GM12864 (cell line): ENCODE results near the gene SHROOM3.

ENCODE experiments used
- DNase-seq: peaks from one replicate; pipeline ENCODE4 v3.0.0-alpha.2; 2011; ENCODE audit warnings: low read depth
- H3K4me3 ChIP-seq: 2 replicates; pipeline ENCODE4 v1.5.1; 2011; ENCODE audit warnings: mild to moderate bottlenecking, low read depth, low read length, control low read depth
- TF ChIP-seq, protein P1 (sequence below): IDR thresholded peaks from 2 replicates; pipeline ENCODE4 v1.5.1; 2011; ENCODE audit warnings: low read depth, mild to moderate bottlenecking, moderate library complexity, low read length, control low read depth, inconsistent platforms; ENCODE audit errors: missing control alignments

SHROOM3 gene

DNA sequence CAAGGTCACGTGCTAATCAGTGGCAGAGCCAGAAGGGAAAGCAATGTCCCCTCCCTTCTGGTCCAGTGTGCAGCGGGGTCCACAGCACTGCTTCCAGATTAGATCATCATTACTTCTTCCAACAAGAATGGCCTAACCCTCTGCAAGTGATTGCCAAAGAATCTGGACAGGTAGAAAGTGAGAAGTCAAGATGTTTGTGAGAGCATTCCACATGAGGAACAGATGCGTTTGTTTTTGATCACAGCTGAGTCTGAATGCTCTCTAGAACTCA, 147.7 kb downstream of the SHROOM3 start:
- TF ChIP-seq, protein P1, sequence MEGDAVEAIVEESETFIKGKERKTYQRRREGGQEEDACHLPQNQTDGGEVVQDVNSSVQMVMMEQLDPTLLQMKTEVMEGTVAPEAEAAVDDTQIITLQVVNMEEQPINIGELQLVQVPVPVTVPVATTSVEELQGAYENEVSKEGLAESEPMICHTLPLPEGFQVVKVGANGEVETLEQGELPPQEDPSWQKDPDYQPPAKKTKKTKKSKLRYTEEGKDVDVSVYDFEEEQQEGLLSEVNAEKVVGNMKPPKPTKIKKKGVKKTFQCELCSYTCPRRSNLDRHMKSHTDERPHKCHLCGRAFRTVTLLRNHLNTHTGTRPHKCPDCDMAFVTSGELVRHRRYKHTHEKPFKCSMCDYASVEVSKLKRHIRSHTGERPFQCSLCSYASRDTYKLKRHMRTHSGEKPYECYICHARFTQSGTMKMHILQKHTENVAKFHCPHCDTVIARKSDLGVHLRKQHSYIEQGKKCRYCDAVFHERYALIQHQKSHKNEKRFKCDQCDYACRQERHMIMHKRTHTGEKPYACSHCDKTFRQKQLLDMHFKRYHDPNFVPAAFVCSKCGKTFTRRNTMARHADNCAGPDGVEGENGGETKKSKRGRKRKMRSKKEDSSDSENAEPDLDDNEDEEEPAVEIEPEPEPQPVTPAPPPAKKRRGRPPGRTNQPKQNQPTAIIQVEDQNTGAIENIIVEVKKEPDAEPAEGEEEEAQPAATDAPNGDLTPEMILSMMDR = no peak
- DNase-seq = no peak
- H3K4me3 ChIP-seq = no peak overlapping the region

DNA sequence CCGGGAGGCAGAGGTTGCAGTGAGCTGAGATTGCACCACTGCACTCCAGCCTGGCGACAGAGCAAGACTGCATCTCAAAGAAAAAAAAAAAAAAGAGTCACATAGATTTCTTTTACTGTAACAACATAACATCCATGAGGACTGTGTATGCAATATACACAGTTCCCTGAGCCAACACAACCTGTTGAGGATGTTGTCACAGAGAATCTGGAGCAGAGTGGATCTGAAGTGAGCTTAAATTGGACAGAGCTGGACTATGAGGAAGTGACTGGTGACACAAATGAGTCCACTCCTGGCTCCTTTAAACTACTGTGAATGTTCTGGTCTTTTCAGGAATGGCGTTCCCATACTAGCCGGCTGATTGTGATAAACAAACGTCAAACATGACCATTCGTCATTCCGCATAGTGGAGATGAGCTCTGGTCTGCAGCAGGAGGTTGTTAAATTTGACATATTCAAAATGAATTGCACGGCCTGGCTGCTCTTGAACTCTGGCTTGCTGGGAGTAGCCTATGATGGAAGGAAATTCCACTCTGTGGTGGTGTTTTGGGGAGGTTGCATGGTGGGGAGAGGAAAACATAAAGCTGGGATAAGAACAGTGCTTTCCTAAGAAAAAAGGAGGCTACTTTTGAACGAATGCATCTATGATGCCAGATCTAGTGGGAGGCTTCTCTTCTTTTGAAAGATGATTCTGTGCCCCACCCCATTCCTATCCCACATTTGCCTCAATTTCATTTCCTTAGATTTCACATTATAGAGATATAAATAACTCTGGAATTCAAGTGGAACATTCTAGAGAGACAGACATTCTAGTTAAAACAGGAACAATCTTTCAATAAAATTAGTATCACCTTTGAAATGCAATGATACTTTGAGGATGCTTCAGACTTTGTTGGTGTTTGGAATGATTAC, 149.5 kb downstream of the SHROOM3 start:
- H3K4me3 ChIP-seq = no peak overlapping the region
- TF ChIP-seq, protein P1 = no peak
- DNase-seq = no peak

DNA sequence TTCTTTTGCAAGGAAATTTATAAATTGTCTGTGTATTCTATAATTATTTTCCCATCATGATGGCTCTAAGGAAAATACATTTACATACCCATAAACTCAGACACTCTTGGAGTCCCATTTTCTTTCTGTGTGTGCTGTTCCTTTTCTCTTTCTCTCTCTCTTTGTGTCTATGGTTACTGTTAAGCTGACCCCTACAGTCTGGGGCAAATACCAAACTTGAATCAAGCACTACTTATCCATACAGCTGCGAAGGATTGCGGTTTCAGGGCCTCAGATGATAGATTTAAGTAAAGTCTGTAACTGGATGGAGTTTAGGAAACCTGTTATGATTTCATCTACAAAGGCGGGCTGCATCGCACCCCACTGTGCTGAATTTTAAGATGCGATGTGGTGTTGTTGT, 150.2 kb downstream of the SHROOM3 start:
- no peak for DNase-seq
- TF ChIP-seq, protein P1 = no peak
- no peak overlapping the region for H3K4me3 ChIP-seq

DNA sequence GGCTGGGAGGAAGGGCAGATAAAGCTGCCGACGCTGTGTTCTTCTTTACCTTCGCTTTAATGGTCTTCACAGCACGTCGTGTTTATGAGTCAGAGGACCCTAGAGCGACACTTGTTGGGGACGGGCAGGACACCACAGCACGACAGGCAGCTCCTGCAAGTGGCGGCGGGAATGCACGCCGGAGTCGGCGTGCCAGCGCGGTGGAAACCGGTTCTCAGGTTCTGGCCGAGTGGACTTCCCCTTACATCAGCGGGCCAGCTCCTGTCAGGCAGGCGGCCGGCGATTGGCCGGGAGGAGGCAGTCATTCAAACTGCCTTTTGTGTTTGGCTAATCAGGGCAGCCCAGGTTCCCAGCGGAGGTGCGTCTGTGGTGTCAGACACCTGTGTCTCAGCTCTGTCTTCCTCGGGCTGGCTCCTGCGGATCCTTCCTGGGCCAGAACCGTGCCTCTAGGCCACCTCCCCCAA, 150.9 kb downstream of the SHROOM3 start:
- H3K4me3 ChIP-seq = peak overlapping the region; percentile 37
- TF ChIP-seq, protein P1 = no peak
- DNase-seq = no peak

DNA sequence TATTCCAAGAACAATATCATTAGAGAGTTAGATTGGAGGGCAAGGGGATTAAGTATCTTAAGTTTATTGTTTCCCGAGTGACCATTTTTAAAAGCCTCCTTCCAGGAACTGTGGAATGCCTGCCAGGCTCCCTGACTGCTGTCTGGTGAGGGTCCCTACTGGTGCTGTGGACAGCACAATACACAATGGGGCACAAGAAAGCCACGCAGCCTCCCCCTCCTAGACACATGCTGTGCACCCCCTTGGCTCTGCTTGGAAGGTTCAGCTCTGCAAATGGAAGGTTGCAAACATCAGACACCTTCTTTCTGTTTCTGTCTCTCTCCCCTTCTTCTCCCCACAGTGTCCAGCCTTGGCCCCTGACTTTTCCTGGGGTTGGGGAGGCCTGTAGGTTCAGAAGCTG, 153.2 kb downstream of the SHROOM3 start:
- no peak for DNase-seq
- H3K4me3 ChIP-seq = no peak overlapping the region
- TF ChIP-seq, protein P1 = no peak

DNA sequence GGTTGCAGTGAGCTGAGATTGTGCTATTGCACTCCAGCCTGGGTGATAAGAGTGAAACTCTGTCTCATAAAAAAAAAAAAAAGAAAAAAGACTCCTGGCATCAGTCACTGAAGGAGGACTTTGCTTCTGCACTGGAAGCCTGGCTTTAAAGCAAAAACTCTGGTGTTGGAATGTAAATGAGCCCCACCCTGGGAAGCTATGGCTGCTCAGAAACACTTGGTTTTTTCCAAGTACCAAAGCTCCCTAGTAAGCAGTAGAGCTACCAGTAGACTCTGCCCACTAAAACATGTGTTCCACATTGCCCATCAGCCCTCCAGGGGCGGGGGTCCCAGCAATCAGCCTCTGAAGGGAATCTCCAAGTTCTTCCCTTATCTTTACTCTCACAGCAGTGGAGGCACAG, 154.4 kb downstream of the SHROOM3 start:
- TF ChIP-seq, protein P1 = no peak
- H3K4me3 ChIP-seq = no peak overlapping the region
- no peak for DNase-seq
